OCI-LY1 (cell line): ENCODE measurements around the gene MLPH.

Experiments used
- H2AFZ ChIP-seq: fragments of 200-600 bp; sonication (generic), shearing (Covaris generic); 2 replicates; pipeline ENCODE4 v1.6.0; 2014; ENCODE audit warnings: antibody characterized with exemption, mild to moderate bottlenecking, low read length
- H3F3A ChIP-seq: fragments of 200-600 bp; sonication (generic), shearing (Covaris generic); 2 replicates; pipeline ENCODE4 v1.6.0; 2014; ENCODE audit warnings: mild to moderate bottlenecking, antibody characterized with exemption, low read length, moderate library complexity; ENCODE audit not compliant: insufficient read depth
- H3K27ac ChIP-seq: fragments of 200-600 bp; sonication (generic); 2 replicates; pipeline ENCODE4 v1.5.1; 2014; ENCODE audit warnings: low read length, mixed run types, mild to moderate bottlenecking, low read depth; ENCODE audit not compliant: poor library complexity, severe bottlenecking
- H3K27me3 ChIP-seq: fragments of 200-600 bp; sonication (generic); 2 replicates; pipeline ENCODE4 v1.6.0; 2014; ENCODE audit warnings: antibody characterized with exemption, mild to moderate bottlenecking, low read length, moderate library complexity; ENCODE audit not compliant: insufficient read depth
- H3K36me3 ChIP-seq: fragments of 200-600 bp; sonication (generic); 2 replicates; pipeline ENCODE4 v1.6.1; 2014; ENCODE audit warnings: mild to moderate bottlenecking, antibody characterized with exemption, low read length, moderate library complexity, mixed read lengths; ENCODE audit not compliant: insufficient read depth
- H3K4me1 ChIP-seq: fragments of 200-600 bp; sonication (generic); 2 replicates; pipeline ENCODE4 v1.5.1; 2014; ENCODE audit warnings: mild to moderate bottlenecking, low read length, moderate library complexity; ENCODE audit not compliant: insufficient read depth, severe bottlenecking
- H3K4me2 ChIP-seq: fragments of 200-600 bp; sonication (generic), shearing (Covaris generic); 2 replicates; pipeline ENCODE4 v1.6.1; 2014; ENCODE audit warnings: low read length
- H3K4me3 ChIP-seq: fragments of 200-600 bp; sonication (generic); 2 replicates; pipeline ENCODE4 v1.5.1; 2014; ENCODE audit warnings: low read length, low read depth, mild to moderate bottlenecking, mixed read lengths; ENCODE audit not compliant: poor library complexity, severe bottlenecking
- H3K79me2 ChIP-seq: fragments of 200-600 bp; shearing (Covaris generic); 2 replicates; pipeline ENCODE4 v1.6.1; 2016; ENCODE audit warnings: mixed run types, low read length, mixed read lengths; ENCODE audit not compliant: insufficient read depth
- H3K9ac ChIP-seq: fragments of 200-600 bp; sonication (generic), shearing (Covaris generic); 2 replicates; pipeline ENCODE4 v1.6.1; 2014; ENCODE audit warnings: mild to moderate bottlenecking, low read length, mixed read lengths
- H3K9me2 ChIP-seq: fragments of 200-600 bp; sonication (generic), shearing (Covaris generic); 2 replicates; pipeline ENCODE4 v1.6.1; 2014; ENCODE audit warnings: low read depth, mild to moderate bottlenecking, low read length, mixed read lengths
- H3K9me3 ChIP-seq: fragments of 200-600 bp; shearing (Covaris generic); 2 replicates; pipeline ENCODE4 v1.6.1; 2014; ENCODE audit warnings: low read length, mixed read lengths
- H4K20me1 ChIP-seq: fragments of 200-600 bp; sonication (generic), shearing (Covaris generic); 2 replicates; pipeline ENCODE4 v1.6.0; 2016; ENCODE audit warnings: mild to moderate bottlenecking, low read length; ENCODE audit not compliant: insufficient read depth
- CTCF ChIP-seq: fragments of 200-600 bp; sonication (generic), shearing (Covaris generic); IDR thresholded peaks from 2 replicates; pipeline ENCODE4 v1.5.1; 2017; ENCODE audit warnings: mild to moderate bottlenecking, antibody characterized with exemption, low read length, moderate library complexity, mixed read lengths
- EZH2 ChIP-seq: fragments of 200-600 bp; sonication (generic), shearing (Covaris generic); IDR thresholded peaks from 2 replicates; pipeline ENCODE4 v1.8.0; 2017; ENCODE audit warnings: borderline replicate concordance, mixed run types, mild to moderate bottlenecking, antibody characterized with exemption, low read length, moderate library complexity, mixed read lengths

Gene MLPH

GRCh38 chr2:237450108-237450507, 36.9 kb upstream of the MLPH start:
- Histone ChIP-seq H3K4me1 (no peaks in the 10 kb centered on the region), H3K9ac (no peak overlapping the region), H3K27me3 (peaks cover 4% of the 10 kb centered on the region; the same call in 1 of the 2 replicates), H2AFZ (no peak overlapping the region), H3K79me2 (no peaks in the 10 kb centered on the region), H3F3A (no peaks in the 10 kb centered on the region), H3K9me2 (no peaks in the 10 kb centered on the region), H4K20me1 (no peaks in the 10 kb centered on the region), H3K9me3 (no peaks in the 10 kb centered on the region), H3K4me3 (no peak overlapping the region), H3K4me2 (no peak overlapping the region), H3K27ac (no peak overlapping the region), H3K36me3 (no peaks in the 10 kb centered on the region)
- TF ChIP-seq CTCF (no peak), EZH2 (no peak)

- no peak overlapping the region for H3K27ac ChIP-seq
- H2AFZ ChIP-seq, result no peak overlapping the region
- peaks cover 4% of the 10 kb centered on the region; the same call in 1 of the 2 replicates for H3K27me3 ChIP-seq
- H3K9me3 ChIP-seq, result no peaks in the 10 kb centered on the region
- H3K9me2 ChIP-seq, result no peaks in the 10 kb centered on the region
- TF ChIP-seq CTCF, result no peak
- TF ChIP-seq EZH2, result no peak
- no peaks in the 10 kb centered on the region for H3K36me3 ChIP-seq
- no peaks in the 10 kb centered on the region for H3F3A ChIP-seq
- no peaks in the 10 kb centered on the region for H3K4me1 ChIP-seq
- no peak overlapping the region for H3K4me3 ChIP-seq
- no peak overlapping the region for H3K4me2 ChIP-seq
- H3K9ac ChIP-seq, result no peak overlapping the region
- no peaks in the 10 kb centered on the region for H4K20me1 ChIP-seq
- H3K79me2 ChIP-seq, result no peaks in the 10 kb centered on the region
These were observed 36.5 kb upstream of the MLPH start for GRCh38 chr2:237450583-237450982.

DNA sequence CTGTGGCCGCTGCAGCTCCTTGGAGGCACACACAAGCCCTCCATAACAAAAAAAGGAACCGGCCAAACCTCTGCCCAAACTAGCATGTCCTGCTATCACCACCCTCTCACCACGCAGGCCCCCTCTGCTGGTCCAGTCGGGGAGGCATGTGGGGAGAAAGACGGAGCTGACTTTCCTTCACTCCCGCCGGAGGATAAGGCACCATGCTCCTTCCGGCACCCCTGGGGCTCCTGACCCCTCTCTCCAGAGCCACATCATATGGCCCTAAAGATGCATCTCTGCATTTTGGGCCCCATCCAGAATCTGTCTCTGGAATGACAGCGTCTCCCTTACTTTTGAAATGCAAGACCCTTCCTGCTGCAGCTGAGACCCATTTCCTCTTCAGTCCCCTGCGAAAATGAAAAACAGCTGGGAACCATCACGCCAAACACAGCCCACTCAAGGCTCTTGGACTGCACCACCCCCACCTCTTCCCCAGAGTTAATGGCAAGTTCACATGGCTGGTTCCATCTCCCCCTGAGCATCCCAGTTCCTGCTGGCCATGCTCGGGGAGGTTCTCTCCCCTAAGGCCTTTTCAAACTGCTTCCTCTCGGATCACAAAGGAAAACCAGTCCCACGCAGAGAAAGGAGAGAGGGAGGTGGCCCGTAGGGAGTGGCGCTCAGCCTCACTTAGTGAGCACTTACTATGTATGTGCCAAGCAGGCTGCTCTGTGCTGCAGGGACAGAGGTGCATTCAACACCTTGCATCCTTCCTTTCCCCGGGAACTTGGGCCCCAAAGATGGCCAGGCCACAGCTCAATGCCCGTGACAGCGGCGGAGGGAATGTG, 35.2 kb upstream of the MLPH start:
- TF ChIP-seq EZH2, result no peak
- no peak for TF ChIP-seq CTCF
- Histone ChIP-seq H4K20me1 (no peaks in the 10 kb centered on the region), H3K9ac (no peak overlapping the region), H3K79me2 (no peaks in the 10 kb centered on the region), H3F3A (no peaks in the 10 kb centered on the region), H3K27ac (no peak overlapping the region), H3K4me3 (no peak overlapping the region), H3K4me1 (no peaks in the 10 kb centered on the region), H3K9me2 (no peaks in the 10 kb centered on the region), H2AFZ (no peak overlapping the region), H3K9me3 (no peaks in the 10 kb centered on the region), H3K27me3 (no peaks in the 10 kb centered on the region), H3K36me3 (no peaks in the 10 kb centered on the region), H3K4me2 (no peak overlapping the region)
